Neutrophil (primary cell): ENCODE results near the gene OR8A1.

ENCODE experiments used
- H3K27ac ChIP-seq: fragments of 200-600 bp; sonication (generic); 2 replicates; pipeline ENCODE4 v1.5.1; 2016; ENCODE audit warnings: mild to moderate bottlenecking, moderate library complexity
- H3K27me3 ChIP-seq: fragments of 200-600 bp; sonication (generic); 2 replicates; pipeline ENCODE4 v1.6.0; 2016; ENCODE audit warnings: mild to moderate bottlenecking
- H3K36me3 ChIP-seq: fragments of 200-600 bp; sonication (generic); 2 replicates; pipeline ENCODE4 v1.5.1; 2017
- H3K4me1 ChIP-seq, 2 experiments: fragments of 200-600 bp in 1 of 2; sonication (generic) in 1 of 2; 1 replicate in 1 of 2; 2 replicates in 1 of 2; pipeline versions ENCODE4 v1.5.1 to v1.6.1; 2013 to 2016; ENCODE audit warnings: low read depth in 1 of 2, low read length in 1 of 2, mild to moderate bottlenecking in 1 of 2, moderate library complexity in 1 of 2; ENCODE audit not compliant: control insufficient read depth in 1 of 2, insufficient read depth in 1 of 2
- H3K4me3 ChIP-seq, 2 experiments: fragments of 200-600 bp in 1 of 2; sonication (generic) in 1 of 2; 1 replicate in 1 of 2; 2 replicates in 1 of 2; pipeline ENCODE4 v1.5.1; 2013 to 2016; ENCODE audit warnings: low read depth in 1 of 2, low read length in 1 of 2, mild to moderate bottlenecking in 1 of 2, moderate library complexity in 1 of 2
- H3K9me3 ChIP-seq: fragments of 200-600 bp; sonication (generic); 2 replicates; pipeline ENCODE4 v1.5.1; 2016
- CTCF ChIP-seq: fragments of 200-600 bp; sonication (generic); IDR thresholded peaks from 2 replicates; pipeline ENCODE4 v1.5.1; 2016; ENCODE audit warnings: antibody characterized with exemption

OR8A1 gene

GRCh38 chr11:124581817-124582216 is 12.0 kb downstream of the OR8A1 start:
- H3K9me3 ChIP-seq, result no peaks in the 10 kb centered on the region
- no peak overlapping the region for H3K4me3 ChIP-seq
- no peak for TF ChIP-seq CTCF
- no peaks in the 10 kb centered on the region for H3K4me1 ChIP-seq
- H3K27ac ChIP-seq, result no peak overlapping the region
- H3K36me3 ChIP-seq, result no peaks in the 10 kb centered on the region
- peaks cover 12% of the 10 kb centered on the region for H3K27me3 ChIP-seq

- no peaks in the 10 kb centered on the region for H3K36me3 ChIP-seq
- H3K9me3 ChIP-seq, result no peaks in the 10 kb centered on the region
- no peak for TF ChIP-seq CTCF
- no peak overlapping the region for H3K4me3 ChIP-seq
- H3K27ac ChIP-seq, result no peak overlapping the region
- H3K27me3 ChIP-seq, result peaks cover 12% of the 10 kb centered on the region
- no peaks in the 10 kb centered on the region for H3K4me1 ChIP-seq
Measured at GRCh38 chr11:124582565-124582964, 12.8 kb downstream of the OR8A1 start.

- Histone ChIP-seq H3K27ac (no peak overlapping the region), H3K27me3 (peaks cover 12% of the 10 kb centered on the region), H3K4me1 (no peaks in the 10 kb centered on the region), H3K9me3 (no peaks in the 10 kb centered on the region), H3K4me3 (no peak overlapping the region), H3K36me3 (no peaks in the 10 kb centered on the region)
- TF ChIP-seq CTCF, result no peak
Measured at GRCh38 chr11:124583781-124584180, 14.0 kb downstream of the OR8A1 start.

- no peaks in the 10 kb centered on the region for H3K4me1 ChIP-seq
- H3K27me3 ChIP-seq, result peaks cover 12% of the 10 kb centered on the region
- no peaks in the 10 kb centered on the region for H3K36me3 ChIP-seq
- no peak for TF ChIP-seq CTCF
- no peak overlapping the region for H3K27ac ChIP-seq
- no peaks in the 10 kb centered on the region for H3K9me3 ChIP-seq
- no peak overlapping the region for H3K4me3 ChIP-seq
Measured at GRCh38 chr11:124584681-124585372, 15.0 kb downstream of the OR8A1 start.

- Histone ChIP-seq H3K4me1 (no peaks in the 10 kb centered on the region), H3K36me3 (no peaks in the 10 kb centered on the region), H3K9me3 (no peaks in the 10 kb centered on the region), H3K4me3 (no peak overlapping the region), H3K27ac (no peak overlapping the region), H3K27me3 (peaks cover 12% of the 10 kb centered on the region)
- no peak for TF ChIP-seq CTCF
Measured at GRCh38 chr11:124586238-124586860, 16.6 kb downstream of the OR8A1 start.
